Fibroblast of skin of left biceps (primary cell): ENCODE data around the gene MYH13.

ENCODE experiments used
- DNase-seq, 2 experiments: peaks; one replicate each; pipeline ENCODE4 v3.0.0-alpha.2; 2013; ENCODE audit warnings: low read depth in 2 of 2

MYH13 gene

GRCh38 chr17:10372906-10373305 lies at the start of gene MYH13:
Gene MYH13, minus strand, starts transcription at chr17:10373006. Its CDS starts 8,476 bp downstream, at chr17:10364530.
- DNase-seq: no peak

GRCh38 chr17:10421900-10422542 lies 49.2 kb upstream of the MYH13 start, which contains the start of gene MYH8:
Gene MYH8, minus strand, starts transcription at chr17:10421950. Its CDS starts 1,723 bp downstream, at chr17:10420227.
- DNase-seq: no peak

- no peak for DNase-seq
These were observed 48.4 kb upstream of the MYH13 start for GRCh38 chr17:10421211-10421610.

GRCh38 chr17:10420811-10421210 lies 48.0 kb upstream of the MYH13 start:
- DNase-seq: no peak

- no peak for DNase-seq
These were observed 44.6 kb upstream of the MYH13 start for GRCh38 chr17:10417431-10417830.

GRCh38 chr17:10415161-10415560 lies 42.4 kb upstream of the MYH13 start:
- no peak for DNase-seq

- DNase-seq: no peak
These were observed 30.8 kb upstream of the MYH13 start for GRCh38 chr17:10403589-10403988.

- no peak for DNase-seq
These were observed 25.5 kb upstream of the MYH13 start for GRCh38 chr17:10398352-10398751.

GRCh38 chr17:10396524-10397163 lies 23.8 kb upstream of the MYH13 start:
- no peak for DNase-seq

GRCh38 chr17:10394201-10394887 lies 21.5 kb upstream of the MYH13 start:
- no peak for DNase-seq

GRCh38 chr17:10392880-10393279 lies 20.1 kb upstream of the MYH13 start:
- DNase-seq: no peak

GRCh38 chr17:10385871-10386270 lies 13.1 kb upstream of the MYH13 start:
- DNase-seq: no peak

- no peak for DNase-seq
These were observed 11.4 kb upstream of the MYH13 start for GRCh38 chr17:10384175-10384574.

- no peak for DNase-seq
These were observed 8.0 kb upstream of the MYH13 start for GRCh38 chr17:10380631-10381408.

- DNase-seq: no peak
These were observed 2.7 kb downstream of the MYH13 start for GRCh38 chr17:10370016-10370608.

- no peak for DNase-seq
These were observed 3.6 kb downstream of the MYH13 start for GRCh38 chr17:10369239-10369638.

- DNase-seq: no peak
These were observed 4.2 kb downstream of the MYH13 start for GRCh38 chr17:10368561-10368960.

- DNase-seq: no peak
These were observed 12.2 kb downstream of the MYH13 start for GRCh38 chr17:10360578-10360977.

- DNase-seq: no peak
These were observed 15.0 kb downstream of the MYH13 start for GRCh38 chr17:10357768-10358167.

GRCh38 chr17:10354651-10355050 lies 18.2 kb downstream of the MYH13 start:
- no peak for DNase-seq

GRCh38 chr17:10352893-10353292 lies 19.9 kb downstream of the MYH13 start:
- DNase-seq: no peak

- no peak for DNase-seq
These were observed 23.4 kb downstream of the MYH13 start for GRCh38 chr17:10349403-10349802.
